Activated CD4-positive, alpha-beta memory T cell treated with anti-CD3 and anti-CD28 coated beads, Interleukin-2, amount 10 ng/mL, durations not matched to agents 7 days and 5 days (primary cell): ENCODE results near the gene CORO2B. TPM values are rescaled to one million over a fixed set of nuclear protein-coding genes. Genes with fewer than 3 reads are reported as not detected.

ENCODE experiments used
- CTCF ChIA-PET: fragments of 350-600 bp; sonication (Branson Sonifier 250); formaldehyde crosslinking; loops from one replicate; lab custom pipeline; 2021; ENCODE audit warnings: antibody characterized with exemption, inconsistent platforms; lab: Charles Lee
- POLR2A ChIA-PET: fragments of 350-600 bp; sonication (Branson Sonifier 250); formaldehyde crosslinking; loops from one replicate; lab custom pipeline; 2021; ENCODE audit warnings: antibody characterized with exemption; lab: Charles Lee
- DNase-seq: peaks from one replicate; pipeline ENCODE4 v3.0.0-alpha.2; 2020
- H3K27ac Mint-ChIP-seq: one replicate; pipeline ENCODE4 v1.8.0; 2021; ENCODE audit warnings: mild to moderate bottlenecking, mixed read lengths
- H3K27me3 Mint-ChIP-seq: one replicate; pipeline ENCODE4 v1.8.0; 2021; ENCODE audit warnings: mixed read lengths
- H3K36me3 Mint-ChIP-seq: one replicate; pipeline ENCODE4 v1.8.0; 2021; ENCODE audit warnings: low read depth, mixed read lengths
- H3K4me1 Mint-ChIP-seq: one replicate; pipeline ENCODE4 v1.8.0; 2021; ENCODE audit warnings: mixed read lengths
- H3K4me3 Mint-ChIP-seq: one replicate; pipeline ENCODE4 v1.8.0; 2021; ENCODE audit warnings: mild to moderate bottlenecking, mixed read lengths
- H3K9me3 Mint-ChIP-seq: one replicate; pipeline ENCODE4 v1.8.0; 2021; ENCODE audit warnings: mixed read lengths
- total RNA-seq, 2 experiments: library from RNA; stranded (reverse); gene quantifications; one replicate each; pipeline ENCODE4 v1.2.3, GENCODE V29; 2021

Gene CORO2B
- total RNA-seq, 2 experiments from 2014 or later = not detected

GRCh38 chr15:68699124-68699880 lies 120.5 kb downstream of the CORO2B start:
- CTCF ChIA-PET = no interaction called here
- Mint-ChIP-seq H3K4me3 (no peak overlapping the region), H3K27me3 (peaks cover 5% of the 10 kb centered on the region), H3K36me3 (no peaks in the 10 kb centered on the region), H3K27ac (no peak overlapping the region), H3K9me3 (no peaks in the 10 kb centered on the region), H3K4me1 (no peaks in the 10 kb centered on the region)
- no peak for DNase-seq
- POLR2A ChIA-PET = no interaction called here

- POLR2A ChIA-PET = no interaction called here
- H3K4me1 Mint-ChIP-seq = no peaks in the 10 kb centered on the region
- H3K36me3 Mint-ChIP-seq = no peaks in the 10 kb centered on the region
- CTCF ChIA-PET = no interaction called here
- no peak overlapping the region for H3K4me3 Mint-ChIP-seq
- H3K27me3 Mint-ChIP-seq = peaks cover 5% of the 10 kb centered on the region
- H3K27ac Mint-ChIP-seq = no peak overlapping the region
- DNase-seq = no peak
- H3K9me3 Mint-ChIP-seq = no peaks in the 10 kb centered on the region
These were observed 121.2 kb downstream of the CORO2B start for GRCh38 chr15:68699881-68700454.

- POLR2A ChIA-PET = no interaction called here
- H3K4me3 Mint-ChIP-seq = no peak overlapping the region
- no peaks in the 10 kb centered on the region for H3K4me1 Mint-ChIP-seq
- H3K27me3 Mint-ChIP-seq = peaks cover 5% of the 10 kb centered on the region
- CTCF ChIA-PET = no interaction called here
- H3K36me3 Mint-ChIP-seq = no peaks in the 10 kb centered on the region
- no peak overlapping the region for H3K27ac Mint-ChIP-seq
- H3K9me3 Mint-ChIP-seq = no peaks in the 10 kb centered on the region
- no peak for DNase-seq
These were observed 121.8 kb downstream of the CORO2B start for GRCh38 chr15:68700455-68701123.

GRCh38 chr15:68701886-68702285 lies 123.1 kb downstream of the CORO2B start:
- H3K36me3 Mint-ChIP-seq = no peaks in the 10 kb centered on the region
- no peak overlapping the region for H3K4me3 Mint-ChIP-seq
- ChIA-PET POLR2A (no interaction called here), CTCF (no interaction called here)
- no peak for DNase-seq
- no peak overlapping the region for H3K27ac Mint-ChIP-seq
- H3K27me3 Mint-ChIP-seq = peaks cover 5% of the 10 kb centered on the region
- no peaks in the 10 kb centered on the region for H3K4me1 Mint-ChIP-seq
- no peaks in the 10 kb centered on the region for H3K9me3 Mint-ChIP-seq

GRCh38 chr15:68704496-68705021 lies 125.8 kb downstream of the CORO2B start:
- Mint-ChIP-seq H3K4me3 (no peak overlapping the region), H3K27ac (no peak overlapping the region), H3K4me1 (no peaks in the 10 kb centered on the region), H3K27me3 (no peaks in the 10 kb centered on the region), H3K9me3 (no peaks in the 10 kb centered on the region), H3K36me3 (no peaks in the 10 kb centered on the region)
- no peak for DNase-seq
- ChIA-PET CTCF (interaction anchor here (1.1 kb wide), 1 partner anchor 220 kb away, joined by 4 read pairs; no protein-coding TSS in a partner anchor), POLR2A (no interaction called here)

GRCh38 chr15:68706256-68706655 lies 127.5 kb downstream of the CORO2B start:
- Mint-ChIP-seq H3K36me3 (no peaks in the 10 kb centered on the region), H3K27me3 (no peaks in the 10 kb centered on the region), H3K4me1 (no peaks in the 10 kb centered on the region), H3K4me3 (no peak overlapping the region), H3K27ac (no peak overlapping the region), H3K9me3 (no peaks in the 10 kb centered on the region)
- ChIA-PET CTCF (no interaction called here), POLR2A (no interaction called here)
- no peak for DNase-seq

GRCh38 chr15:68706931-68707330 lies 128.1 kb downstream of the CORO2B start:
- no peak overlapping the region for H3K4me3 Mint-ChIP-seq
- no peaks in the 10 kb centered on the region for H3K9me3 Mint-ChIP-seq
- ChIA-PET CTCF (no interaction called here), POLR2A (no interaction called here)
- H3K36me3 Mint-ChIP-seq = no peaks in the 10 kb centered on the region
- H3K27me3 Mint-ChIP-seq = no peaks in the 10 kb centered on the region
- DNase-seq = no peak
- H3K27ac Mint-ChIP-seq = no peak overlapping the region
- H3K4me1 Mint-ChIP-seq = no peaks in the 10 kb centered on the region

- no peaks in the 10 kb centered on the region for H3K27me3 Mint-ChIP-seq
- CTCF ChIA-PET = no interaction called here
These were observed 128.6 kb downstream of the CORO2B start for GRCh38 chr15:68707386-68707785.

GRCh38 chr15:68709876-68710275 lies 131.1 kb downstream of the CORO2B start:
- H3K4me3 Mint-ChIP-seq = no peak overlapping the region
- ChIA-PET CTCF (interaction anchor here (0.6 kb wide), 1 partner anchor 36 kb away, joined by 3 read pairs; no protein-coding TSS in a partner anchor), POLR2A (no interaction called here)
- no peaks in the 10 kb centered on the region for H3K36me3 Mint-ChIP-seq
- no peak for DNase-seq
- H3K27me3 Mint-ChIP-seq = no peaks in the 10 kb centered on the region
- no peaks in the 10 kb centered on the region for H3K9me3 Mint-ChIP-seq
- H3K27ac Mint-ChIP-seq = no peak overlapping the region
- no peaks in the 10 kb centered on the region for H3K4me1 Mint-ChIP-seq

More at GRCh38 chr15:68707386-68707785, 128.6 kb downstream of the CORO2B start:
- DNase-seq = no peak
- H3K4me1 Mint-ChIP-seq = no peaks in the 10 kb centered on the region
- H3K4me3 Mint-ChIP-seq = no peak overlapping the region
- no peaks in the 10 kb centered on the region for H3K36me3 Mint-ChIP-seq
- POLR2A ChIA-PET = no interaction called here
- no peaks in the 10 kb centered on the region for H3K9me3 Mint-ChIP-seq
- no peak overlapping the region for H3K27ac Mint-ChIP-seq

GRCh38 chr15:68710536-68710935 lies 131.7 kb downstream of the CORO2B start:
- Mint-ChIP-seq H3K9me3 (no peaks in the 10 kb centered on the region), H3K36me3 (no peaks in the 10 kb centered on the region), H3K4me3 (no peak overlapping the region), H3K4me1 (no peaks in the 10 kb centered on the region), H3K27ac (no peak overlapping the region), H3K27me3 (no peaks in the 10 kb centered on the region)
- CTCF ChIA-PET = no interaction called here
- POLR2A ChIA-PET = no interaction called here
- DNase-seq = no peak

GRCh38 chr15:68711406-68711805 lies 132.6 kb downstream of the CORO2B start:
- peaks cover 6% of the 10 kb centered on the region for H3K27me3 Mint-ChIP-seq
- no peak overlapping the region for H3K27ac Mint-ChIP-seq
- ChIA-PET POLR2A (no interaction called here), CTCF (no interaction called here)
- no peaks in the 10 kb centered on the region for H3K9me3 Mint-ChIP-seq
- DNase-seq = no peak
- H3K4me1 Mint-ChIP-seq = no peaks in the 10 kb centered on the region
- H3K4me3 Mint-ChIP-seq = no peak overlapping the region
- no peaks in the 10 kb centered on the region for H3K36me3 Mint-ChIP-seq

- no peak overlapping the region for H3K4me3 Mint-ChIP-seq
- no peak overlapping the region for H3K27ac Mint-ChIP-seq
- no peaks in the 10 kb centered on the region for H3K9me3 Mint-ChIP-seq
- DNase-seq = no peak
- no peaks in the 10 kb centered on the region for H3K36me3 Mint-ChIP-seq
- CTCF ChIA-PET = no interaction called here
- POLR2A ChIA-PET = no interaction called here
- peaks cover 8% of the 10 kb centered on the region for H3K27me3 Mint-ChIP-seq
- no peaks in the 10 kb centered on the region for H3K4me1 Mint-ChIP-seq
These were observed 134.1 kb downstream of the CORO2B start for GRCh38 chr15:68712886-68713285.

- CTCF ChIA-PET = no interaction called here
- POLR2A ChIA-PET = no interaction called here
- no peak for DNase-seq
These were observed 135.1 kb downstream of the CORO2B start for GRCh38 chr15:68713874-68714273.

More at GRCh38 chr15:68713874-68714273, 135.1 kb downstream of the CORO2B start:
- Mint-ChIP-seq H3K27me3 (peaks cover 8% of the 10 kb centered on the region), H3K4me3 (no peak overlapping the region), H3K27ac (no peak overlapping the region), H3K9me3 (no peaks in the 10 kb centered on the region), H3K36me3 (no peaks in the 10 kb centered on the region), H3K4me1 (no peaks in the 10 kb centered on the region)
